Retina (tissue), 1 donor: Measurements from ENCODE around the gene ZNF691.
"Not testable (repeated sequence)": the region's sequence is repeated elsewhere in the genome, so short reads cannot be mapped to it uniquely, and the experiment has no call there.

Experiments used
- DNase-seq: peaks from one replicate; pipeline ENCODE4 v3.0.0-alpha.2; 2016

ZNF691 gene

GRCh38 chr1:42860339-42861013 is 14.1 kb downstream of the ZNF691 start:
- no peak for DNase-seq

DNA sequence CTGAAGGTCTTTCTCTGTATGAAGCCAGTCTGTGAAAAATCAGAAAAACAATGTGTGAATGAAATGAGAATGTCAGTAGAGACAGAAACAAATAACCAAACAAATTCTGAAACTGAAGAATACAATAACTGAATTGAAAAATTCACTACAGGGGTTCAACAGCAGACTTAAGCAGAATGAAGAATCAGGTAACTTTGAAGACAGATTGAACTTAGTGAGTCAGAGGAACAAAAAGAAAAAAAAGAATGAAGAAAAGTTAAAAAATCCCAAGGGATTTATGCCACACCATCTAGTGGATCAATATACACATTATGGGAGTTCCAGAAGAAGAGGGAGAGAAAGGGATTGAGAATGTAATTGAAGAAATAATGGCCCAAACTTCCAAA is 14.6 kb downstream of the ZNF691 start:
- DNase-seq = no peak

DNA sequence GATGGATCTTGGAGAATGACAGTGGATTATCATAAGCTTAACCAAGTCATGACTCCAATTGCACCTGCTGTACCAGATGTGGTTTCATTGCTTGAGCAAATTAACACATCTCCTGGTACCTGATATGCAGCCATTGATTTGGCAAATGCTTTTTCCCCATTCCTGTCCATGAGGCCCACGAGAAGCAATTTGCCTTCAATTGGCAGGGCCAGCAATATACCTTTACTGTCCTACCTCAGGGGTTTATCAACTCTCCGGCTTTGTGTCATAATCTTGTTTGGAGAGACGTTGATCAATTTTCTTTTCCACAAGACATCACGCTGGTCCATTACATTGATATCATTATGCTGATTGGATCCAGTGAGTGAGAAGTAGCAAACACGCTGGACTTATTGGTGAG is 20.1 kb downstream of the ZNF691 start:
- DNase-seq = no peak

DNA sequence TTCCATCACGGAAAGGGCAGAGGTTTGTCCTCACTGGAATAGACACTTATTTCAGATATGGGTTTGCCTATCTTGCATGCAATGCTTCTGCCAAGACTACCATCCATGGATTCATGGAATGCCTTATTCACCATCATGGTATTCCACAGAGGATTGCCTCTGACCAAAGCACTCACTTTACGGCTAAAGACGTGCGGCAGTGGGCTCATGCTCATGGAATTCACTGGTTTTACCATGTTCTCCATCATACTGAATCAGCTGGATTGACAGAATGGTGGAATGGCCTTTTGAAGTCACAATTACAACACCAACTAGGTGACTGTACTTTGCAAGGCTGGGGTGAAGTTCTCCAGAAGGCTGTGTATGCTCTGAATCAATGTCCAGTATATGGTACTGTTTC is 22.1 kb downstream of the ZNF691 start:
- not testable (repeated sequence) for DNase-seq

DNA sequence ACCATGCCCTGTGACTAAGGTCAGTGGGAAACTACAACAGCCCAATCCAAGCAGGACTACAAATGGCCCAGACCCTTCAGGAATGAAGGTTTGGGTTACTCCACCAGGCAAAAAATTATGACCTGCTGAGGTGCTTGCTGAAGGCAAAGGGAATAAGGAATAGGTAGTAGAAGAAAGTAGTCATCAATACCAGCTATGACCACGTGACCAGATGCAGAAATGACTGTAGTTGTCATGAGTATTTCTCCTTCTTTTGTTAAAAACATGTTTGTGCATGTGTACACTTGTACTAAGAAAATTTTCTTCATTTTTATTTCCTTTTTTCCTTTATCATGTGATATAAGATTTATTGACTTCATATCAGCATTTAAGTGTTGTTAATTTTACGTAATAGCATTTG is 22.8 kb downstream of the ZNF691 start:
- not testable (repeated sequence) for DNase-seq

DNA sequence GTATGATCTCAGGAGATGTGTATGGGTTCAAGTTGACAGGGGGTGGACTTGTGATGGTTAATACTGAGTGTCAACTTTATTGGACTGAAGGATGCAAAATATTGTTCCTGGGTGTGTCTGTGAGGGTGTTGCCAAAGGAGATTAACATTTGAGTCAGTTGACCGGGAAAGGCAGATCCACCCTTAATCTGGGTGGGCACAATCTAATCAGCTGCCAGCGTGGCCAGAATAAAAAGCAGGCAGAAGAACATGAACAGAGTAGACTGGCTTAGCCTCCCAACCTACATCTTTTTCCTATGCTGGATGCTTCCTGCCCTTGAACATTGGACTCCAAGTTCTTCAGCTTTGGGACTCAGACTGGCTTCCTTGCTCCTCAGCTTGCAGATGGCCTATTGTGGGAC is 23.3 kb downstream of the ZNF691 start:
- DNase-seq = not testable (repeated sequence)

DNA sequence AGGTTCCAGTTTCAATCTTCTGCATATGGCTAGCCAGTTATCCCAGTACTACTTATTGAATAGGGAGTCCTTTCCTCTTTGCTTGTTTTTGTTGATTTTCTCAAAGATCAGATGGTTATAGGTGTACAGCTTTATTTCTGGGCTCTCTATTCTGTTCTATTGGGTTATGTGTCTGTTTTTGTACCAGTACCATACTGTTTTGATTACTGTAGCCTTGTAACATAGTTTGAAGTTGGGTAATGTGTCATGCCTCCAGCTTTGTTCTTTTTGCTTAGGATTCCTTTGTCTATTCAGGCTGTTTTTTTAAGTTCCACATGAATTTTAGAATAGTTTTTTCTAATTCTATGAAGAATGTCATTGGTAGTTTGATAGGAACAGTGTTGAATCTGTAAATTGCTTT is 26.7 kb downstream of the ZNF691 start:
- not testable (repeated sequence) for DNase-seq

GRCh38 chr1:42873670-42874069 is 27.3 kb downstream of the ZNF691 start:
- DNase-seq = no peak

- no peak for DNase-seq
Observed at GRCh38 chr1:42876009-42876408, 29.6 kb downstream of the ZNF691 start.

DNA sequence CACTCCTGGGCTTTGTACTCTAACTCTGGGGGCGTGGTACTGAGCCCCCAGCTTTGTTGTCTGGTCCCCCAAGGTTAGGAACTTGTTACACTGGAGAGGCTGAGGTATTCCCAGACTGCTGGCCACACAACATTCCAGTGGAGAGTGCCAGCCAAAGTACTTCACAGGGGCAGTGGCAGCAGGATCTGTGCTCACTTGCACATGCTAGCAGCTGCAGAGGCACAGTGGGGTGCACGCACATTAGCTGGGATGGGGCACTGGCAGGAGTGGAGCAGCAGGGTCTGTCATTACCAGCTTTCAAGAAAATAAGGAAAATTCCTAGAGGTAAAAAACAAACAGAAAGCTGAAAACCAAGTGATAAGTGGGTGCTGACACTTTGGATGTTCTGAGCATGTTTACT is 31.0 kb downstream of the ZNF691 start:
- DNase-seq = no peak

DNA sequence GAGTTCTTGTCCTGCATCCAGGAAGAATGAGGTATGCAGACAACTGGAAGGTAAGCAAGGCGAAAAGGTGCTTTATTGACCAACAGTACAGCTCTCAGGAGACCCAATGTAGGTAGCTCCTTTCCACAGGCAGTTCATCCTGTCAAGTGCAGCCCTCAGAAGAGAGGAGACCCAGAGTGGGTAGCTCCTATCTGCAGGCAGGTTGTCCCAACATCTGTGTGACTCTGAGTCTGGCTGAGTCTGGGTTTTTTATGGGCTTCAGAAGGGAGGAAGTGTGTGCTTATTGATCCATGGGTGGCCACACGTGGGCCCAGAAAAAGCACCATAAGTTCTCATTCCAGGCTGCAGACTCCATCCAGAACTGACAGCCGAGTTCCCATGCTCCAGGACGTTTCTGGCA is 34.0 kb downstream of the ZNF691 start:
- DNase-seq = no peak

DNA sequence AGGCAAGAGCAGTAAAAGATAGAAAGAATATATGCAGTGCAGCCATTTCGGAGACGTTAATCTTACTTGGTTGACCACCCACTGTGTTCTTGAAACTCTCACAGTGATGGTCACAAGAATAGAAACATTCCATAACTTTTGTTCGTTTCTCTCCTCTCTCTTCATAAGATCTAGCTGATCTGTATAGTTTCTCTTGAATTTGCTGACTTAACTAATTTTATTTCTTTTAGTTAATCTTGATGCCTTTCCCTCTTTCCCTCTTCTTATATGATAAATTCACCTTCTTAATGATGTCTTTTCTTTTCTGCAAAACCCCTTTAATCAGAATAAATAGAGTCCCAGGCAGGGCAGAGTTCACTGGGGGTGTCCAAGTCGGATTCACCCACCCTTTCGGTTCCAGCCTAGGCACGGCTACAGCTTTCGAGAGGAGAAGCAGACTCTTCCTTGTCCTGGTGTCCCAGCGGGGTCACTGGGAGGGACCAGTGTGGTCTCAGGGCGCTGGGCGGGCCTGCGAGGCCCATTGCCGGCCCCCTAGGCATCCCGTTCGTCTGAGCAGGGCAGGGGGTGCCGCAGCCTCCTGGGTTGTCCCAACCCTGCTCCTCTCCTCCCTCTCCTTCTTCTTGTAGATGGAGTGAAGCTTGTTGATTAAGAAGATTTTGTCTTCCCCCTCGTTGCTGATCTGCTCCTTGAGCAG is 39.8 kb downstream of the ZNF691 start:
- no peak for DNase-seq

GRCh38 chr1:42886800-42887199 is 40.4 kb downstream of the ZNF691 start:
- no peak for DNase-seq

DNA sequence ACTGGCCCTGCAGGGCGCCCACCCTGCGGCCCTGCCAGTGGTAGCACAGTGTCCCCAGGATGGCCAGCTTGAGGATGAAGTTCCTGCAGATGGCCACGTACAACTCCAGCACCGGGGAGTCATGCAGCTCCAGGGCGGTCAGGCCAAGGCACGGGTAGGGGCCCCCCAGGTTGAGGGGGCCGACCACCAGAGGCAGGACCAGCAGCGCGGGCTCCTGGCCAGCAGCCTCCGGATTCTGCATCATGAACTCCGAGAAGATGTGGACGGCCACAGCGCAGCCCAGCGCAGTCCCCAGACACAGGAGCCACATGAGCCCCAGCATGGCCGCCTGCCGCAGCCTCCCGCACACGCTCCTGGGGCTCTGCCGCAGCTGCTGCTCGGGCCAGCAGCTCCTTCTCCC is 41.0 kb downstream of the ZNF691 start:
- no peak for DNase-seq

GRCh38 chr1:42888013-42888633 is 41.7 kb downstream of the ZNF691 start:
- no peak for DNase-seq

GRCh38 chr1:42889264-42889663 is 42.9 kb downstream of the ZNF691 start:
- no peak for DNase-seq

GRCh38 chr1:42891465-42892138 is 45.2 kb downstream of the ZNF691 start:
- DNase-seq = no peak

DNA sequence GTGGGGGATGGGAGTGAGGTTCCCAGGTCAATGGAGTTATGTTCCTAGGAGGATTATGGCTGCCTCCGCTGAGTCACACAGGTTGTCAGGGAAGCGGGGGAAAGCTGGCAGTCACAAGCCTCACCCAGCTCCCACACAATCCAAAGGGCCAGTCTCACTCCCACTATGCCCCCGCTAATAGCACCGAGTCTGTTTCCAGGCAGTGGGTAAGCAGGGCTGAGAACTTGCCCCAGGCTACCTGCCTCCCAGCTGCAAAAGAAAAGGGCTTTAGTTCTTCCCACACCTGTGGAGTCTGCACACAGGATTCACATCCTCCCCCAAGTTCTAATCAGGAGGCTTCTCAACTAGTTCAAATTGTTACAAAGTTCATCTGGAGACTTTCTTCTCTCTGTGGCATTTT is 53.5 kb downstream of the ZNF691 start:
- DNase-seq = not testable (repeated sequence)
